ENCODE measurements around the gene NDUFV1. TPM values are rescaled to one million over a fixed set of nuclear protein-coding genes. Genes with fewer than 3 reads are reported as not detected.

Gene NDUFV1
- polyA plus RNA-seq, 2 of the 4 experiments (the other 2 are of a cell fraction) = 95.1 to 163 TPM

GRCh38 chr11:67644472-67645418 lies 38.0 kb downstream of the NDUFV1 start:
- WGBS (ENCODE audit: missing lambda C conversion rate) = 88% methylated on average over 19 of the region's 22 CpGs
- no peak overlapping the region for H3K4me3 ChIP-seq
- TF ChIP-seq KDM5A (IDR thresholded peaks at IDR 0.05) = no peak
- no peak for TF ChIP-seq EHF (CRISPR knock-in tag; IDR thresholded peaks at IDR 0.05)
- no peak for TF ChIP-seq CBX2 (IDR thresholded peaks at IDR 0.05; ENCODE audit: borderline replicate concordance, low read depth)
- no peak for TF ChIP-seq E2F6 (IDR thresholded peaks at IDR 0.05; ENCODE audit: borderline replicate concordance, low read depth)
- no peak for TF ChIP-seq EP300 (IDR thresholded peaks at IDR 0.05)
- no peak for TF ChIP-seq HMGXB4 (CRISPR knock-in tag; IDR thresholded peaks at IDR 0.05; ENCODE audit: borderline replicate concordance)
- TF ChIP-seq HOXB13 (CRISPR knock-in tag; IDR thresholded peaks at IDR 0.05; ENCODE audit: low read depth) = no peak
- TF ChIP-seq RARB (CRISPR knock-in tag; IDR thresholded peaks at IDR 0.05) = no peak
- no peak for TF ChIP-seq JUN (IDR thresholded peaks at IDR 0.05)
- TF ChIP-seq MAFK (IDR thresholded peaks at IDR 0.05; ENCODE audit: partially characterized antibody) = no peak
- no peak for TF ChIP-seq ZFP36 (IDR thresholded peaks at IDR 0.05; ENCODE audit: borderline replicate concordance, partially characterized antibody)
- no peak for TF ChIP-seq HDAC2 (IDR thresholded peaks at IDR 0.05)
- peaks cover 8% of the 10 kb centered on the region; the same call in 2 of the 3 replicates for H3K9me3 ChIP-seq
- H3K4me1 ChIP-seq = no peaks in the 10 kb centered on the region
- POLR2A ChIA-PET = no interaction called here
- CTCF ChIA-PET = interaction anchor here (0.6 to 12.7 kb wide), 6 partner anchors 14 to 258 kb away, joined by 3 to 169 read pairs (median 4); partner anchors contain the start of gene NUDT8
- no peak for ATAC-seq
- no peak for DNase-seq (ENCODE audit: low read depth in 1 of 2, low spot score in 1 of 2)
- no peak for FAIRE-seq
- no peak overlapping the region for H3K27ac ChIP-seq
- no peak overlapping the region for H3K4me2 ChIP-seq

- H3K27ac ChIP-seq = no peak overlapping the region
- POLR2A ChIA-PET = no interaction called here
- no peak for TF ChIP-seq MAZ (IDR thresholded peaks at IDR 0.05; ENCODE audit: borderline replicate concordance, low read depth, low read length)
- no peak for TF ChIP-seq ZSCAN20 (CRISPR knock-in tag; IDR thresholded peaks at IDR 0.05)
- no peak for TF ChIP-seq TP53 (CRISPR knock-in tag; IDR thresholded peaks at IDR 0.05)
- no peak for TF ChIP-seq HOXB13 (CRISPR knock-in tag; IDR thresholded peaks at IDR 0.05; ENCODE audit: low read depth)
- no peak for TF ChIP-seq BCL3 (IDR thresholded peaks at IDR 0.05)
- no peak for TF ChIP-seq PHF8 (IDR thresholded peaks at IDR 0.05; ENCODE audit: borderline replicate concordance, low read depth)
- no peak for TF ChIP-seq ESRRA (IDR thresholded peaks at IDR 0.05; ENCODE audit: borderline replicate concordance, low read length)
- no peak for TF ChIP-seq CTCF (IDR thresholded peaks at IDR 0.05)
- TF ChIP-seq KDM5A (IDR thresholded peaks at IDR 0.05) = no peak
- no peak overlapping the region for H3K4me3 ChIP-seq
- FAIRE-seq = no peak
- WGBS (ENCODE audit: missing lambda C conversion rate) = 79% methylated on average over 21 of the region's 24 CpGs
- H3K4me2 ChIP-seq = no peak overlapping the region
- H3K4me1 ChIP-seq = peaks cover 5% of the 10 kb centered on the region; the same call in 2 of the 3 replicates
- CTCF ChIA-PET = interaction anchor here (0.6 to 12.7 kb wide), 5 partner anchors 10 to 257 kb away, joined by 3 to 169 read pairs (median 4); partner anchors contain the start of gene NUDT8
- ATAC-seq = no peak
- peaks cover 8% of the 10 kb centered on the region; the same call in 2 of the 3 replicates for H3K9me3 ChIP-seq
- no peak for DNase-seq (ENCODE audit: low read depth in 1 of 2, low spot score in 1 of 2)
Observed at GRCh38 chr11:67645521-67646461, 39.1 kb downstream of the NDUFV1 start.
